ENCODE results near the gene GALNT2. TPM values are rescaled to one million over a fixed set of nuclear protein-coding genes. Genes with fewer than 3 reads are reported as not detected.

Gene GALNT2
- total and polyA plus RNA-seq, 10 of the 15 experiments (the other 5 are each of a cell fraction or from before 2014, with no cell fraction given): 0.52 to 27.7 (median 16.3) TPM

DNA sequence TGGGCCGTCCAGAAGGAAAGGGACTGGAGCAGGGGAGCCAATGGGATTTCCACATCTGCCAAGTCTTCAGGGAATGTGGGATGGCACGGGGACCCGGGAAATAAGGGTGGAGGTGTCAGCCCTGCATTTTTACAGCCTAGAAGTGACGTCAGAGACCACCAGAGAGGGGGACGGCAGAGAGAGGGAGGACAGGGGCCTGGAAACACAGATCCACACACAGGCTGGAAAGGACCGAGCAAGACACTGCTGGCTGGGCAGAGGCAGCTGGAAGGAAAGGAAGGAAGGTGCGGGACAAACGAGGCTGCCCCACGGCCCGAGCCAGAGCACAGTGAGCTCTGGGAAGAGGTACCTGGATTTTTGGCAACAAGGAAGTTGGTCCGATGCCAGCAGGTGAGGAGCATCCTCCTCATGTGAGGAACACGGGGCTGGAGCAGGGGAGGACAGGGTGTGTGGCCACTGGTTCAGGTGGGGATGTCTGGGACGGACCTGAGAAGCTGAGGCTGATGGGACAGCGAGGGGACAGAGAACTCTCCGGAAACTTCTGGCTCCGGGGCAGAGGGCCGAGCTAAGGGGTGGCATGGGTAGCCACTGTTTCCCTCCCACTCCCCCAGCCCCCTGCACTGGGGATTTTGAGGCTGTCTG is 220.8 kb downstream of the GALNT2 start:
- Histone ChIP-seq H3K36me3 (ENCODE audit: control insufficient read depth in 2 of 2, insufficient read depth in 2 of 2, low read length in 1 of 2) (no peaks in the 10 kb centered on the region), H3K27ac (ENCODE audit: control insufficient read depth, insufficient read depth) (no peak overlapping the region), H3K9ac (ENCODE audit: control insufficient read depth, insufficient read depth, low read length) (no peak overlapping the region), H3K9me3 (replicated peaks; ENCODE audit: control insufficient read depth, insufficient read depth, low read length) (no peaks in the 10 kb centered on the region), H3K4me2 (ENCODE audit: control insufficient read depth, insufficient read depth) (no peak overlapping the region), H3K4me1 (ENCODE audit: control insufficient read depth, insufficient read depth, low read length) (no peaks in the 10 kb centered on the region; the same call in 1 of the 2 replicates), H2AFZ (ENCODE audit: control insufficient read depth, low read depth, low read length) (no peak overlapping the region), H3K4me3 (no peak overlapping the region), H3K27me3 (replicated peaks in 1 of 2; ENCODE audit: control insufficient read depth in 2 of 2, insufficient read depth in 2 of 2, low read length in 1 of 2) (no peaks in the 10 kb centered on the region), H3K79me2 (ENCODE audit: control insufficient read depth, insufficient read depth, low read length) (no peaks in the 10 kb centered on the region), H4K20me1 (ENCODE audit: control insufficient read depth, insufficient read depth) (no peaks in the 10 kb centered on the region)
- 61% methylated on average over 17 of the region's 17 CpGs for WGBS (ENCODE audit: insufficient coverage, insufficient replicate concordance, low lambda C conversion rate, missing lambda C conversion rate)
- no peak for FAIRE-seq
- ATAC-seq: no peak
- in situ Hi-C loops (cut with MboI) (no loop called here), intact Hi-C loops (cut with micrococcal nuclease; ENCODE audit: unreplicated experiment) (no loop called here)
- TF ChIP-seq, protein P1, sequence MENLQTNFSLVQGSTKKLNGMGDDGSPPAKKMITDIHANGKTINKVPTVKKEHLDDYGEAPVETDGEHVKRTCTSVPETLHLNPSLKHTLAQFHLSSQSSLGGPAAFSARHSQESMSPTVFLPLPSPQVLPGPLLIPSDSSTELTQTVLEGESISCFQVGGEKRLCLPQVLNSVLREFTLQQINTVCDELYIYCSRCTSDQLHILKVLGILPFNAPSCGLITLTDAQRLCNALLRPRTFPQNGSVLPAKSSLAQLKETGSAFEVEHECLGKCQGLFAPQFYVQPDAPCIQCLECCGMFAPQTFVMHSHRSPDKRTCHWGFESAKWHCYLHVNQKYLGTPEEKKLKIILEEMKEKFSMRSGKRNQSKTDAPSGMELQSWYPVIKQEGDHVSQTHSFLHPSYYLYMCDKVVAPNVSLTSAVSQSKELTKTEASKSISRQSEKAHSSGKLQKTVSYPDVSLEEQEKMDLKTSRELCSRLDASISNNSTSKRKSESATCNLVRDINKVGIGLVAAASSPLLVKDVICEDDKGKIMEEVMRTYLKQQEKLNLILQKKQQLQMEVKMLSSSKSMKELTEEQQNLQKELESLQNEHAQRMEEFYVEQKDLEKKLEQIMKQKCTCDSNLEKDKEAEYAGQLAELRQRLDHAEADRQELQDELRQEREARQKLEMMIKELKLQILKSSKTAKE (IDR thresholded peaks at IDR 0.05; ENCODE audit: low read depth, poor library complexity, severe bottlenecking): no peak
- TF ChIP-seq KAT2A (conservative IDR thresholded peaks at IDR 0.05; ENCODE audit: control insufficient read depth, low read depth, low read length) (no peak), SUPT20H (IDR thresholded peaks at IDR 0.05; ENCODE audit: borderline replicate concordance, control insufficient read depth, low read depth, low read length) (no peak), JUNB (IDR thresholded peaks at IDR 0.05) (no peak), ASH2L (IDR thresholded peaks at IDR 0.05; ENCODE audit: borderline replicate concordance, low read depth) (no peak), ESRRA (IDR thresholded peaks at IDR 0.05; ENCODE audit: low read length) (no peak), PAX8 (IDR thresholded peaks at IDR 0.05) (no peak), NR2F1 (conservative IDR thresholded peaks at IDR 0.05) (no peak), SMARCA5 (IDR thresholded peaks at IDR 0.05) (no peak), IRF4 (IDR thresholded peaks at IDR 0.05; ENCODE audit: low read depth, low read length) (no peak), HDGF (IDR thresholded peaks at IDR 0.05) (no peak), LARP7 (IDR thresholded peaks at IDR 0.05) (no peak), NRF1 (conservative IDR thresholded peaks at IDR 0.05; ENCODE audit: low read depth, low read length) (no peak)
- TF ChIP-seq, protein P2, sequence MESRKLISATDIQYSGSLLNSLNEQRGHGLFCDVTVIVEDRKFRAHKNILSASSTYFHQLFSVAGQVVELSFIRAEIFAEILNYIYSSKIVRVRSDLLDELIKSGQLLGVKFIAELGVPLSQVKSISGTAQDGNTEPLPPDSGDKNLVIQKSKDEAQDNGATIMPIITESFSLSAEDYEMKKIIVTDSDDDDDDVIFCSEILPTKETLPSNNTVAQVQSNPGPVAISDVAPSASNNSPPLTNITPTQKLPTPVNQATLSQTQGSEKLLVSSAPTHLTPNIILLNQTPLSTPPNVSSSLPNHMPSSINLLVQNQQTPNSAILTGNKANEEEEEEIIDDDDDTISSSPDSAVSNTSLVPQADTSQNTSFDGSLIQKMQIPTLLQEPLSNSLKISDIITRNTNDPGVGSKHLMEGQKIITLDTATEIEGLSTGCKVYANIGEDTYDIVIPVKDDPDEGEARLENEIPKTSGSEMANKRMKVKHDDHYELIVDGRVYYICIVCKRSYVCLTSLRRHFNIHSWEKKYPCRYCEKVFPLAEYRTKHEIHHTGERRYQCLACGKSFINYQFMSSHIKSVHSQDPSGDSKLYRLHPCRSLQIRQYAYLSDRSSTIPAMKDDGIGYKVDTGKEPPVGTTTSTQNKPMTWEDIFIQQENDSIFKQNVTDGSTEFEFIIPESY (IDR thresholded peaks at IDR 0.05): no peak
- TF ChIP-seq, protein P3, sequence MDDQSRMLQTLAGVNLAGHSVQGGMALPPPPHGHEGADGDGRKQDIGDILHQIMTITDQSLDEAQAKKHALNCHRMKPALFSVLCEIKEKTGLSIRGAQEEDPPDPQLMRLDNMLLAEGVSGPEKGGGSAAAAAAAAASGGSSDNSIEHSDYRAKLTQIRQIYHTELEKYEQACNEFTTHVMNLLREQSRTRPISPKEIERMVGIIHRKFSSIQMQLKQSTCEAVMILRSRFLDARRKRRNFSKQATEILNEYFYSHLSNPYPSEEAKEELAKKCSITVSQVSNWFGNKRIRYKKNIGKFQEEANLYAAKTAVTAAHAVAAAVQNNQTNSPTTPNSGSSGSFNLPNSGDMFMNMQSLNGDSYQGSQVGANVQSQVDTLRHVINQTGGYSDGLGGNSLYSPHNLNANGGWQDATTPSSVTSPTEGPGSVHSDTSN (IDR thresholded peaks at IDR 0.05; ENCODE audit: insufficient replicate concordance, low read depth, low read length): no peak
- TF ChIP-seq, protein P4, sequence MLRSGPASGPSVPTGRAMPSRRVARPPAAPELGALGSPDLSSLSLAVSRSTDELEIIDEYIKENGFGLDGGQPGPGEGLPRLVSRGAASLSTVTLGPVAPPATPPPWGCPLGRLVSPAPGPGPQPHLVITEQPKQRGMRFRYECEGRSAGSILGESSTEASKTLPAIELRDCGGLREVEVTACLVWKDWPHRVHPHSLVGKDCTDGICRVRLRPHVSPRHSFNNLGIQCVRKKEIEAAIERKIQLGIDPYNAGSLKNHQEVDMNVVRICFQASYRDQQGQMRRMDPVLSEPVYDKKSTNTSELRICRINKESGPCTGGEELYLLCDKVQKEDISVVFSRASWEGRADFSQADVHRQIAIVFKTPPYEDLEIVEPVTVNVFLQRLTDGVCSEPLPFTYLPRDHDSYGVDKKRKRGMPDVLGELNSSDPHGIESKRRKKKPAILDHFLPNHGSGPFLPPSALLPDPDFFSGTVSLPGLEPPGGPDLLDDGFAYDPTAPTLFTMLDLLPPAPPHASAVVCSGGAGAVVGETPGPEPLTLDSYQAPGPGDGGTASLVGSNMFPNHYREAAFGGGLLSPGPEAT (IDR thresholded peaks at IDR 0.05; ENCODE audit: low read depth): no peak
- ChIA-PET POLR2A (no interaction called here), CTCF (no interaction called here), SMC1A (ENCODE audit: uncharacterized antibody, unreplicated experiment) (no interaction called here), RAD21 (ENCODE audit: unreplicated experiment) (no interaction called here)
- no peak for DNase-seq (ENCODE audit: low read depth, low spot score)
- BruUV-seq (replicated peaks): no TSS peak
